GM21529 (cell line): ENCODE results near the gene CIDEB.
"Not testable (repeated sequence)": the region's sequence is repeated elsewhere in the genome, so short reads cannot be mapped to it uniquely, and the experiment has no call there.

Experiments
- ATAC-seq: cut with Tn5 transposase; IDR thresholded peaks from one replicate; pipeline ENCODE4 v1.9.1; 2021; ENCODE audit not compliant: unreplicated experiment

Gene CIDEB

DNA sequence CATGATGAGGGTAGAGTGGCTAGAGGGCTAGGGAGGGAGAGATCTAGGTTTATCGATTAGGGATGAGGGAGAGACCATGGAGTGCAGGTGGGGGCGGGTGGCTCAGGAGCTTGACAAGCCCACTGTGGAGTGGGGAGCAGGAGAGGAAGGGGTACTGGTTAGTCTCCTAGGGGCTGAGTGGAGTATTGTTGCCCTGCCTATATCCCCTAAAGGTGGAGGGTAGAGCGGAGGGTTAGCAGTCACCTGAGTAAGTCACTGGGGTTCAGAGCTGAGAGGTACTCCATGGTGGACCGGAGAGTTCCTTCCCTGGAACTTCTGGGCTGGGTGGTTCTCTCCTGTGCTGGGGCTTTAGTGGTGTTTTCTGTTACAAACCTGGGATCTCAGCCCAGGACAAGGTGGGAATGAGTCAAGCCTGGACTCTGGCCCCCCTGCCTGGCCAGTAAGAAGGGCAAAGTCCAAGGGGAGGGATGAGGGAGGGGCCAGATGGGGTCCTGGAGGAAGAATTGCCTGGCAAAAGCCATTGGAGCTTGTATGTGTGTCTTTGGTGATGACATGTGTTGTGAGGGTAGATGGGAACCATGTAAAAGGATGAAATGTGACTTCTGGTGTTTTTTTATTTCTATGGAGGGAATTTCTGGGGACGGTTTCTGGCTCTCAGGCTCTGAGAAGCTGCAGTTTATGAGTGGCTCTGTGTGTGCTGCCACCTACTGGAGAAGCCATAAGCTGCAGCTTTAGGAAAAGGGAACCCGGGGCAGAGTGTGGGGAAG is at the start of gene CIDEB:
CIDEB (minus strand) TSS at position 403 of the 767 bp plus-strand sequence; CDS start at position 284, 119 bp downstream.
- no peak for ATAC-seq

GRCh38 chr14:24356208-24356607 is 48.4 kb upstream of the CIDEB start:
- ATAC-seq: no peak

DNA sequence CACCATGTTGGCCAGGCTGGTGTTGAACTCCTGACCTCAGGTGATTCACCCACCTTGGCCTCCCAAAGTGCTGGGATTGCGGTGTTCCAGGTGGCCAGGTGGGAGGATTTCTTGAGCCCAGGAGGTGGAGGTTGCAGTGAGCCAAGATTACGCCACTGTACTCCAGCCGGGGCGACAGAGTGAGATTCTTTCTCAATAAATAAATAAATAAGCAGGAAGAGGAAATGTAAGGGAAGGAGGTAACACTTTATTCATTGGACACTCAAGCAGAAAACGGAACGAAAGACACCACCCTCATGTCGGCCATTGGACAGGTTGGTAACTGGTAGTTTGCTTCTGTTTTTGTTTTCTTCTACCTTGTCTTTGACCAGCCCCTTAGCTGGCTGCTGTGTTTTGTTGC is 47.2 kb upstream of the CIDEB start:
- no peak for ATAC-seq

DNA sequence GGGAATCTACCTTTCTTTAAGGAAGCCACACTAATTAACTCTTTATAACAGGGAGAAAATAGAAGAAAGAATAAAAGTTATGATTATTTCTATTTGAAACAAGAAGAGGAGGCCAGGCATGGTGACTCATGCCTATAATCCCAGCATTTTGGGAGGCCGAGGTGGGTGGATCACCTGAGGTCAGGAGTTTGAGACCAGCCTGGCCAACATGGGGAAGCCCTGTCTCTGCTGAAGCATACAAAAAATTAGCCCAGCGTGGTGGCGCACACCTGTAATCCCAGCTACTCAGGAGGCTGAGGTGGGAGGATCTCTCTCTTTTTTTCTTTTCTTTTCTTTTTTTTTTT is 46.7 kb upstream of the CIDEB start:
- not testable (repeated sequence) for ATAC-seq

- no peak for ATAC-seq
Measured at GRCh38 chr14:24353559-24354481, 46.0 kb upstream of the CIDEB start.

DNA sequence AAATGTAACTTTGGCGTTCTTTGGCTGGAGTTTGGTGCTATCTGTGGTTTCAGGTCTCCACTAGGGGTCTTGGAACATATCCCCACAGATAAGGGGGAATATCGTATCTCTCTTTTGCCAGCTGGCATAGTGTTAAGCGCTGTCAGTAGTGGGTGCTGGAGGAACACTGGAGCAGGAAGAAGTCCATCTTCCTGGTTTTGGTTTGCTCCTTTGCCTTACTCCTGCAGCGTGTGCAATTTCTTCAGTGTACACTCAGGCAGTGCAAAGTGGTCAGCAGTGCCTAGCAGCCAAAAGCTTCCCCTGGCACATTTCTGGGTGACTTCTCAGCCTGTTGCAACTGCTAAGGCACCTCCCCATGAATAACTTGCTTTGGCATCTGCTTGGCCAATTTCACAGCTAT is 43.7 kb upstream of the CIDEB start:
- no peak for ATAC-seq

GRCh38 chr14:24349742-24350141 is 42.0 kb upstream of the CIDEB start:
- no peak for ATAC-seq

DNA sequence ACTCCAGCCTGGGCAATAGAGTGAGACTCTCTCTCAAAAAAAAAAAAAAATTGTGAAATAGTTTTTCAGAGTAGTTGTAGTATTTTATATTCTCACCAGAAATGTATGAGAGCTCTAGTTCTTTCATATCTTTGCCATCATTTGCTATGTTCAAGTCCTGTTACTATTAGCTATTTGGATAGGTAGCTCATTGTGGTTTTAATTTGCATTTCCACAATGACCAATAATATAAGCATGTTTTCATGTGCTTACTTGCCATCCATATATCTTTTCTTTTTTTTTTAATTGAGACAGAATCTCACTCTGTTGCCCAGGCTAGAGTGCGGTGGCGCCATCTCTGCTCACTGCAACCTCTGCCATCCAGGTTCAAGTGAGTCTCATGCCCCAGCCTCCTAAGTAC is 40.4 kb upstream of the CIDEB start:
- no peak for ATAC-seq

DNA sequence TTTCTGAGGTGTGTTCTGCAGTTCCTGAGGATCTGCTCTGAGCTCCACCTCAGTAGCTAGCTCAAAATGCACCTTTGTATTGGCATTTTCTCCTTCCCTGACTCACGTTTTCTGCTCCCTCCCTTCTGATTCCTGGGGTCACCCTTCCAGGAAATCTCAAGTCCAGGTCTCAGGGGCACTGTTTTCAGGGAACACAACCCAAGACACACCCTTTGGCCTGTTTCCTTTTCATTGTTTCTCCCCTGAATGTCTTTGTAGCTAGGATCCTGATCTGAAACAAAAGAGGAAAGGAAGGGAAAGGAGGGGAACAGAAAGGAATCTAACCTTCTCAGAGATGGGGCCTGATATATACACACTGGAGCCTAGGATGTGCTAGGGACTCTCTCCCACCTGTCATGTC is 39.4 kb upstream of the CIDEB start:
- no peak for ATAC-seq

GRCh38 chr14:24343795-24344660 is 36.3 kb upstream of the CIDEB start:
- ATAC-seq: no peak

DNA sequence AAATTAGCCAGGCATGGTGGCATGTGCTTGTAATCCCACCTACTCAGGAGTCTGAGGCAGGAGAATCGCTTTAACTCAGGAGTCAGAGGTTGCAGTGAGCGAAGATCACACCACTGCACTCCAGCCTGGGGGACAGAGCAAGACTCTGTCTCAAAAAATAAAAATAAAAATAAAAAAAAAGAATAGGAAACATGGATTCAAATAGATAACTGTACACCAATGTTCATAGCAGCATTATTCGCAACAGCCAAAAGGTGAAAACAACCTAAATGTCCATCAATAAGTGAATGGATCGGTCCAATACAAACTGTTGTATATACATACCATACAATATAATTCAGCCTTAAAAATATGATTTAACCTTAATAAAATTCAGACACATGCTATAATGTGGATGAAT is 35.1 kb upstream of the CIDEB start:
- no peak for ATAC-seq

DNA sequence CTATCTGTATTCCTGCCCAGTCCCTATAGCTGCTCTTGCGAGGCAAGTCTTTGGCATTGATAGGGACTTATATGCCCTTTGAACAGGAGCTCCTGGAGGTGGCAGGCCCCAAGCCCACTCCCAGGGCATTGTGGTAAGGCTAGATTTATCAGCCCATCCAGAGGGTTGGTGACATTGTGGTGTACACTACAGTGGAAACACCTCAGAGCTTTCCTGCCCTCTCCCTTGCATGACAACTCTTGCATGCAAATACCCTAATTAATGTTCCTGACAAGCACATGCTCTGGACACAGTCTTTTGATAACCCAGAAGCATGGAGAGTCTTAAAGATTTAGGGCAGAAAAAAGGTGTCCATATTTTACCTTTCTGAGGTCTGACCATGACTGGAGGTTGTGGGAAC is 32.8 kb upstream of the CIDEB start:
- ATAC-seq: no peak

GRCh38 chr14:24339284-24340151 is 31.7 kb upstream of the CIDEB start, which contains the start of gene RIPK3:
Gene RIPK3 (minus strand): TSS chr14:24339991. CDS start chr14:24339826, 165 bp downstream.
- peak; percentile 93 for ATAC-seq

DNA sequence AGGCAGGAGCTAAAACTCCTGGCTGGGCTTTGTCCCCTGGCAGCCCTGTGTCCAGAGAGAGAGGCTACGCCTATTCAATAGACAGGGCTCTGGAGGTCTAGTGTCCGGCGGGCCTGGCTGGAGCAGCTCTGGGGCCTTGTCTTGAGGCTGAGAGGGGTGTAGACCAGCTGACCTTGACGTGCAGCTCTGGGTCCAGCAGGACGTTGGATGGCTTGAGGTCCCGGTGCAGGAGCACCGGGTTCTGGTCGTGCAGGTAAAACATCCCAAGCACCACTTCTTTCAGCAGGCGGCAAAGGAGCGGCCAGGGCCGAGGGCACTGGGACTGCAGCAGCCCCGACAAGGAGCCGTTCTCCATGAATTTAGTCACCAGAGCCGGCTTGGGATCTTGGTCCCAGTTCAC is 31.1 kb upstream of the CIDEB start:
- ATAC-seq: no peak

GRCh38 chr14:24337824-24338175 is 30.0 kb upstream of the CIDEB start:
- ATAC-seq: no peak

DNA sequence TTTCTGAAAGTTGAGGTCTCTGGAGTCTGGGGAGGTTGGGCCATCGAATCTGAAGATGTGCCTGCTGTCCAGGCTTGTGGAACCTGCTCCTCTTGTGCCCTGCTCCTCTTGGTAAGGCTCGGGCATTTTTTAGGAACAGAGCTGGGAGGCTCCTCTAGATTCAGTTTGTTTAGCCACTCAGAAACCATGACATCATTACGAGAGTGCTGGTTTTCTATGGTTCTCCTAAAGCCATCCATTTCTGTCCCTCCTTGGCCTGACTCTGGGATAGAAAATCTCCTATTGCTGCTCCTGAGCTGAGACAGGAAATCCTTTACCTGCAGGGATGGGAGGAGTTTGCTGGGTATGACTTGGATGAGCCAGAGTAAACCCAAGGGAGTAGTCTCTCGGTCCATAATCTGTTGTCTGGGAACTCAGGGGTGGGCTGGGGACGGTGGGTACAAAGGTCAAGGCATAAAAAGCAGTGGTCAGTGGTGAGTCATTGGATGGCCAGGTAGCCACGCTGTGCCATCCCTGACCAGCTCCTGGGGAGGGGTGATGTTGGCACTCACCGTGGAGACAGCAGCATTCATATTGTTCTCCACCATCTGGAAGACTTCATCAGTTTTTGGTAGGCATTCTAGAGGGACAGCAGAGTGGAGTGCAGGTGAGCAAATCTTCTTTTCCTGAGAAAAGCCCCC is 29.5 kb upstream of the CIDEB start:
- no peak for ATAC-seq

DNA sequence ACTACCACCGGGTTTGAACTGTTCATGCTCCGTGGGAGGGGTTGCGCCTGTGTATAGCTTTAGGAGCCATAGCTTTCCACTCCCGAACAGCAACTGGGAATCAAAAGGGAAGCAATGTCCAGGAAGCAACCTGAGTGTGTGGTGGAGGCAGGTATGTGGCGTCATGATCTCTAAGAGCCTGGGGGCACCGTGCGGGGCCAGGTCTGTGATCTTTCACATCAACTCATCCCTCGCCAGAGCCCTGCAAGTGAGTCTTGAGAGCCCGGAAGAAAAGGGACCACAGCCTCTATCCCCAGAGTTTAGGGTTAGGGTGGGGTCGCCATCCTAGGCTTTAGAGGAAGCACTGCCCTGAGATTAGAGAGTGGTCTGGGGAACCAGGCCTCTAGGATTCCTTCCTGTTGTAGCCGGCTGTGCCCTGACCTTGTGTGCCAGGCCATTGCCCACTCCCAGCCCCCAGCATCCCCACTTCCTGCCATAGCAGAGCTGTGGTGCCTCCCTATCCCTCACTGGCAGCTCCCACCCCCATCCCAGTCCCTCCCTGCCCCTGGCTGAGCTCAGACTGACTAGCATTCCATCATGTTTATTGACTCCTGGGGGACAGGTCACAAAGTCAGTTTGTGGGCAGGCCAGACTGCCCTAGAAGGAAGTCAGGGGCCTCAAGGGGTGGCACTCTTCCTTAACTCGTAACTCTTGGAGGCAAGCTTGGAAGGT is 27.8 kb upstream of the CIDEB start:
- no peak for ATAC-seq

DNA sequence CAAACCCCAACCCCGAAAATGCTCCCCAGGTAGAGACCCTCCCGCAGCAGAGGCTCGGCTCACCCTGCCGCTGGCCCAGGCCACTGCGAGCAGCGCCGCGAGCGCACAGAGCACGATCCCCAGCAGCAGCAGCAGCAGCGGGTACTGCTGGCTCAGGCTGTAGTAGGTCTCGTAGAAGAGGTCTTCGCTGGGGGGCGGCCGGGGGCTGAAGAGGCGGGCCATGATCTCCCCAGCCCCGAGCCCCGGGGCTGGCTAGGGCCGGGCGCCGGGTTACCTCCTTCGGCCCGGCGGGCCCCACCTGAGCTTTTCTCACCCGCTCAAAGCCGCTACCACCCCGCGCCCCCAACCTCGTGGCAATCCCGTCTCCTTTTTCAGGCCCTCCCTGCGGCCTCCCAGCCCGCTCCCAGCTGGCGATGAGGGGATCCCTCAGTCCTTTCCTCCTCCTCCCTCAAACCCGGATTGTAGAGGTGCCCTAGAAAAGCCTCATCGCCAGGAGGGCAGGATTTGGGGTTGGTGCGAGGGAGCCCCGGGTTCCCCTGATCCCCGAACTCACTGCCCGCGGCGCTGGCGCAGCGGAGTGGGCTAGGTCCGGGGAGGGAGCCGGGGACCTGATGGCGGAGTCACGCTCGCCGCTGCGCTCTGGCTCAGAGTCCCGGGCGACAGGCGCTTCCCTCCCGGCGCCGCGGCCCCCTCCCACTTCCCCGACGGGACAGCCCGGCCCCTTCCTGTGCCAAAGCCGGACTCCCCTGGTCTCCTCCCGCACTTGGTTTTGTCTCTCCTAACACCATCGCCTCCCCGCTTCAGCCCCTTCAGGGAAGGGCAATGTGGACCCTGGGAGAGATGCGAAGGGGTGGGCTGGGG is 26.9 kb upstream of the CIDEB start, which contains the start of gene ADCY4:
ADCY4 (minus strand) TSS at position 641 of the 861 bp plus-strand sequence; CDS start at position 222, 419 bp downstream.
- no peak for ATAC-seq
